ENCODE data around the gene CYB5RL.
"Not testable (repeated sequence)": the region's sequence is repeated elsewhere in the genome, so short reads cannot be mapped to it uniquely, and the experiment has no call there.

CYB5RL gene

GRCh38 chr1:54225986-54226559, 26.2 kb upstream of the CYB5RL start:
- no peak for DNase-seq (ENCODE audit: low spot score)

- no peak for DNase-seq (ENCODE audit: low spot score)
Observed at GRCh38 chr1:54225378-54225777, 25.5 kb upstream of the CYB5RL start.

GRCh38 chr1:54224233-54224632, 24.4 kb upstream of the CYB5RL start:
- DNase-seq (ENCODE audit: low spot score) = no peak

GRCh38 chr1:54223441-54224202, 23.8 kb upstream of the CYB5RL start:
- DNase-seq (ENCODE audit: low spot score) = no peak

GRCh38 chr1:54222711-54223110, 22.9 kb upstream of the CYB5RL start:
- no peak for DNase-seq (ENCODE audit: low spot score)

- no peak for DNase-seq (ENCODE audit: low spot score)
Observed at GRCh38 chr1:54221867-54222484, 22.1 kb upstream of the CYB5RL start.

GRCh38 chr1:54221113-54221834, 21.4 kb upstream of the CYB5RL start:
- DNase-seq (ENCODE audit: low spot score) = no peak

- no peak for DNase-seq (ENCODE audit: low spot score)
Observed at GRCh38 chr1:54220004-54220811, 20.4 kb upstream of the CYB5RL start.

GRCh38 chr1:54219688-54220003, 19.8 kb upstream of the CYB5RL start:
- no peak for DNase-seq (ENCODE audit: low spot score)

- no peak for DNase-seq (ENCODE audit: low spot score)
Observed at GRCh38 chr1:54218883-54219687, 19.3 kb upstream of the CYB5RL start.

GRCh38 chr1:54215523-54215922, 15.7 kb upstream of the CYB5RL start:
- no peak for DNase-seq (ENCODE audit: low spot score)

- no peak for DNase-seq (ENCODE audit: low spot score)
Observed at GRCh38 chr1:54212872-54213271, 13.0 kb upstream of the CYB5RL start.

GRCh38 chr1:54207896-54208295, 8.1 kb upstream of the CYB5RL start:
- not testable (repeated sequence) for DNase-seq (ENCODE audit: low spot score)

GRCh38 chr1:54207287-54207686, 7.5 kb upstream of the CYB5RL start:
- DNase-seq (ENCODE audit: low spot score) = no peak

GRCh38 chr1:54204199-54204598, 4.4 kb upstream of the CYB5RL start:
- DNase-seq (ENCODE audit: low spot score) = no peak

- no peak for DNase-seq (ENCODE audit: low spot score)
Observed at GRCh38 chr1:54200519-54200997, 728 bp upstream of the CYB5RL start.

- peak; percentile 22 for DNase-seq (ENCODE audit: low spot score)
Observed at GRCh38 chr1:54199151-54199764, 572 bp downstream of the CYB5RL start.

- no peak for DNase-seq (ENCODE audit: low spot score)
Observed at GRCh38 chr1:54193453-54193852, 6.4 kb downstream of the CYB5RL start.

GRCh38 chr1:54191525-54191924, 8.3 kb downstream of the CYB5RL start:
- no peak for DNase-seq (ENCODE audit: low spot score)

GRCh38 chr1:54190526-54190925, 9.3 kb downstream of the CYB5RL start:
- DNase-seq (ENCODE audit: low spot score) = no peak

GRCh38 chr1:54188291-54188690, 11.5 kb downstream of the CYB5RL start:
- DNase-seq (ENCODE audit: low spot score) = no peak

Measured in HuH-7 (cell line).